Nucleus accumbens (tissue), 56 donors: ENCODE data around the gene ECE1.

Source experiments
- DNase-seq, 56 donors: peaks; one replicate each; lab custom pipeline; 2025; lab: John Stamatoyannopoulos, UW

Gene ECE1

GRCh38 chr1:21289700-21290545 is at the start of gene ECE1:
Gene ECE1 (minus strand): TSS chr1:21290463. CDS start chr1:21290414, 49 bp downstream.
- peak in 5 of 56 donors; percentile 9 to 85 (median 21) for DNase-seq

- no peak for DNase-seq
Measured at GRCh38 chr1:21339356-21340229, 49.3 kb upstream of the ECE1 start.

- DNase-seq = no peak
Measured at GRCh38 chr1:21338573-21339355, 48.5 kb upstream of the ECE1 start.

- peak in 1 of 56 donors; percentile 25 for DNase-seq
Measured at GRCh38 chr1:21337928-21338572, 47.8 kb upstream of the ECE1 start.

- no peak for DNase-seq
Measured at GRCh38 chr1:21337454-21337927, 47.2 kb upstream of the ECE1 start.

- DNase-seq = no peak
Measured at GRCh38 chr1:21337010-21337437, 46.8 kb upstream of the ECE1 start.

GRCh38 chr1:21335750-21336224 is 45.5 kb upstream of the ECE1 start:
- DNase-seq = peak in 20 of 56 donors; percentile 12 to 71 (median 32)

- no peak for DNase-seq
Measured at GRCh38 chr1:21335088-21335691, 44.9 kb upstream of the ECE1 start.

- DNase-seq = peak in 27 of 56 donors; percentile 14 to 62 (median 32)
Measured at GRCh38 chr1:21334214-21335087, 44.2 kb upstream of the ECE1 start.

GRCh38 chr1:21333824-21334213 is 43.6 kb upstream of the ECE1 start:
- no peak for DNase-seq

- DNase-seq = peak in 1 of 56 donors; percentile 31
Measured at GRCh38 chr1:21332554-21333311, 42.5 kb upstream of the ECE1 start.

- no peak for DNase-seq
Measured at GRCh38 chr1:21331752-21332478, 41.7 kb upstream of the ECE1 start.

GRCh38 chr1:21330544-21330943 is 40.3 kb upstream of the ECE1 start:
- no peak for DNase-seq

GRCh38 chr1:21329209-21329844 is 39.1 kb upstream of the ECE1 start:
- peak in 1 of 56 donors; percentile 42 for DNase-seq

- DNase-seq = no peak
Measured at GRCh38 chr1:21327566-21328323, 37.5 kb upstream of the ECE1 start.
